HG03097 (cell line): ENCODE results near the gene A4GALT.

Experiments used
- ATAC-seq: cut with Tn5 transposase; IDR thresholded peaks from one replicate; pipeline ENCODE4 v1.9.1; 2021; ENCODE audit not compliant: unreplicated experiment, low FRiP score

The A4GALT gene

DNA sequence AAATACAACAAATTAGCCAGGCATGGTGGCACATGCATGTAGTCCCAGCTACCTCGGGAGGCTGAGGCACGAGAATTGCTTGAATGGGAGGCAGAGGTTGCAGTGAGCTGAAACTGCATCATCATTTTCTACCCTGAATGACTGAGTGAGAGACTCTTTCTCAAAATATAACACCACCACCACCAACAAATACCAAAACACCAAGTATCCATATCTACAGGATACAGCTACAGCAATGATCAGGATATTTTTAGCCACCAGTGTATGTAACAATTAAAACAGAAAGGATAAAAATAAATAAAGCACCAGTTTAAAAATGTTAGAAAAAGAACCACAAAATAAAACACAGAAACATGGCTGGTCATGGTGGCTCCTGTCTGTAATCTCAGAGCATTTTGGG, 13.2 kb downstream of the A4GALT start:
- ATAC-seq: no peak

GRCh38 chr22:42704896-42705295, 15.8 kb downstream of the A4GALT start:
- ATAC-seq: no peak

GRCh38 chr22:42702675-42703074, 18.0 kb downstream of the A4GALT start:
- no peak for ATAC-seq

DNA sequence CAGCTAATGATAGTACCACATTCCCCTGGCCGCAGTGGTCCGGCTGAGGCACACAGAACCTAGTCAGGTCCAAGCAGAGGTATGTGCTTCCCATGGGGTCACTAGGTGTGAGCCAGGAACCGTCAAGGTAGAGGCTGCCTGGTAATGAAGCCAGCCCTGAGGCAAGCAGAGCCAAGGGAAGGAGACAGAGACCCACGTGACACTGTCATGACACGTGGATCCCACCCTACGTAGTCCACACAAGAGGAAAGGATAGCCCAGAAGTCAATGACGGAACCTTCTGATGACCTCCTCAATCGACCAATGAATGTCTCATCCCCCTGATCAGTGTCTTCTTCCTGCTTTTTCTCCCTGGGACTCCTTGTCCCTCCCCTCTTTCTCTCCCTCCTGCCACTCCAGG, 19.0 kb downstream of the A4GALT start:
- ATAC-seq: no peak

DNA sequence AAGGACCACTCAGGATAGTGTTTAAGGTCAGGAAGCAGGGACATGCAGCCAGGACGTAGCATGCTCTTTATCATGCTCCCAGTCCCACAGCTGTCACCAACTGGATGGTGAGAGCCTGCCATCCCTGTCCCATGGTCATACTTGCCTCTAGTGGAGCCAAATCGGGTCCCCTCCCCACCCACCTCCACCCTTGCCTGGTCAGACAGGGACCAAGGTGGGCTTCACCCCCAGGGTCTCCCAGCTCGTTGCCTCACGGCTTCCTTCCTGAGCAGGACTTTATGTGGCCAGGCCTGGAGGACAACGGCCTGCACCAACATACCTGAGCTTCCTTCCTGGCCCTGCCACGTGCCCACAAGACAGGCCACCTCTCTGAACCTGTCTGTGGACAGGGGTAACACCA, 19.8 kb downstream of the A4GALT start:
- ATAC-seq: no peak

GRCh38 chr22:42700355-42700754, 20.3 kb downstream of the A4GALT start:
- ATAC-seq: no peak

DNA sequence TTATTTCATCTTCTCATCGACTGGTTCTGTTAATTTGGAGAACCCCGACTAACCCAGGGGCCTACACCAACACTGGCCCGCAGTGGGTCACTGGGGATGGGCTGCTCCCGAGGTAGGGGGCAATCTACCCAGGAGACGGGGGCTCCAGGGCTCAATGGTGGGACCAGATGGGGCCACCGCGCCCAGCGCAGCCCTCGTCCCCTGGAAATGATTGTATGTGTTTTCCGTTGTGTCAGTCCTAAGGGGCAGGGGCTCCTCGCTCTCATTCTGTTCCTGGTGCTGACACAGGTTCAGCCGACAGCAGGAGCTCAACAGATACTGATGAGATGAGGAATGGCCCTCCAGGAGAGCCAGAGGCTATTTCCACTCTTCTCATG, 20.7 kb downstream of the A4GALT start:
- no peak for ATAC-seq

DNA sequence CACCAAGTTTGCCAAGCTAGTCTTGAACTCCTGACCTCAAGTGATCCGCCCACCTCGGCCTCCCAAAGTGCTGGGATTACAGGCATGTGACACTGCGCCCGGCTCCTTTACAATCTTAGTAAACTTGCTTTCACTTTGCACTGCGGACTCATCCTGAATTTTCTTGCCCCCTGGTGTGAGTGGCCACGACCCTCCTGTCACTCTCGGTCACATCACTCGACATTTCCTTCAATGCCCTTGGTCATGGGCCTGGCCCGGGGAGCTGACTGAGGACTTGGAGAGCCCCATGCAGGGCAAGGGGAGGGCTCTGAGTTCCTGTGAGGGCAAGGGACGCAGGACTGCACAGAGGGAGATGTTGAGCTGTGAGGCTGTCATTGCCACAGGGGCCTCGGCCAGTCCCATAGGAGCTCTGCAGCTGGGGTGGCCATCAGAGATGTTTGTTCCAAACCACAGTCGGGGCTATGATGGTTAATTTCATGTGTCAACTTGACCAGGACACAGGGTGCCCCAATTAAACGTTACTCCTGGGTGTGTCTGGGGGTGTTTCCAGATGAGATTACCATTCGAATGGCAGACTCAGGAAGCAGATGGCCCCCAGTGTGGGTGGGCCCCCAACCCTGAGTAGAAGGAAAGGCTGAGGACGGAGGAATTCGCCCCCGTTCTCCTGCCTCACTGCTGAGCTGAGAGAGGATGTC, 21.2 kb downstream of the A4GALT start:
- no peak for ATAC-seq

DNA sequence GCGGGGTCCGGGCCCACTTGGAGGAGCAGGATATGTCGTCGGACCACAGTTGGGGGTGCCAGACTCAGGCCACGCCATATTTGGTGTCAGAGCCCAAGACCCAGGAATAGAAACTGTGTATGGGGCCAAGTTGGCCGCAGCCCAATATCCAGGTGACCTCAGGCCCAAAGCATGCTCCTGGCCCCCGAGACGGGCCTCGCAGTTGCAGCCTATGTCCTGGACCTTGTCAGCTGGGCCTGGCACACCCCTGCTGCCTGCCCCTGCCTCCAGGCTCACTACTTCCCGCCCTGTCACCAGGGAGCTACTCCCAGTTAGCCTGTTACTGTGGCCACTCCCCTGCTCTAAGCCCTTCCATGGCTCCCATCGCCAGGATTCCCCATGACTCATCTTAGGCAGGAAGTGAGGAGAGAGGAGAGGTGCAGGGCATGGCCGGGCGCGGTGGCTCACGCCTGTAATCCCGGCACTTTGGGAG, 23.1 kb downstream of the A4GALT start:
- ATAC-seq: no peak

GRCh38 chr22:42696331-42696967, 24.2 kb downstream of the A4GALT start:
- no peak for ATAC-seq

GRCh38 chr22:42695294-42695693, 25.4 kb downstream of the A4GALT start:
- ATAC-seq: no peak

DNA sequence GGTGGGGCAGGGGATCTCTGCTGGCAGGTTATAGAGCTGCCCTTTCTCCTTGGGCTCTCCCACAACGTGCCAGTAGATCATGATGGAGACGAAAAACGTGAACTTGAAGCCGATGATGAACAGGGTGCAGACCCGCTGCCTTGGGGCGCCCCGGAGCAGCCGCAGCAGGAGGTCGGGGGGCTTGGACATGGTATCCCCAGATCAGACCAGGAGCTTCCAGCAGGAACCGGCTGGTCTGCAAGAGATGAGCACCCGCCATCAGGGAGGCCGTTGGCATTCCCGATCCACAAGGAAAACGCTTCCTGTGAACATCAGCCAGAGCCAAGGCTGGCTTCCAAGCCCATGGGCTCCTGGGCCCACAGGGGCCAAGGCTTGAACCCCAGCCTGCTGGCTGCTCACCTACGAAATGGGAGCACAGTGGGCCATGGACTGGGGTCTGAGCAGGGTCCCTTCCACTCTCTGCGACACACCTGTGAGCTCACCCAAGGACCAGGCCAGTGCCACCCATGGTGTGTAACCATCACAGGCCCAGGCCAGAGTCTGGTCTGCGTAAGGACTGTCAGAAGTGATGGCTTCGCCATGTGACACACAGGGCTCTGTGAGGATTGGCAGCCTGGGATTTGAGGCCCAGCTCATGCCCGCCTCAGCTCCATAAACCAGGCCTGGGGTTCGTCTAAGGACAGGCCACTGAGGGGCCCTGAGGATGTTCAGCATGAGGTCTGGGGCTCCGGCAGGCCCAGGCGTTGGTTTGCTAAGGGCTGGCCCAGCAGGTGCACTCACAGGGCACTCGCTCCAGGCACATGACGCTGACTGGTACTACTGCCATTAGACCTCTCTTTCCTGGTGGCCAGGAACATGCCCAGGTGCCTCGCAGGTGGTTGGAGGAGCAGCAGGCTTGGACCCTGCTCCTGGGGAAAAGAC, 26.6 kb downstream of the A4GALT start:
- ATAC-seq: no peak

GRCh38 chr22:42693055-42693762, 27.5 kb downstream of the A4GALT start:
- no peak for ATAC-seq

- no peak for ATAC-seq
Observed at GRCh38 chr22:42692239-42693054, 28.2 kb downstream of the A4GALT start.

GRCh38 chr22:42691440-42691839, 29.2 kb downstream of the A4GALT start:
- ATAC-seq: no peak

GRCh38 chr22:42688241-42689211, 32.1 kb downstream of the A4GALT start:
- ATAC-seq: no peak

DNA sequence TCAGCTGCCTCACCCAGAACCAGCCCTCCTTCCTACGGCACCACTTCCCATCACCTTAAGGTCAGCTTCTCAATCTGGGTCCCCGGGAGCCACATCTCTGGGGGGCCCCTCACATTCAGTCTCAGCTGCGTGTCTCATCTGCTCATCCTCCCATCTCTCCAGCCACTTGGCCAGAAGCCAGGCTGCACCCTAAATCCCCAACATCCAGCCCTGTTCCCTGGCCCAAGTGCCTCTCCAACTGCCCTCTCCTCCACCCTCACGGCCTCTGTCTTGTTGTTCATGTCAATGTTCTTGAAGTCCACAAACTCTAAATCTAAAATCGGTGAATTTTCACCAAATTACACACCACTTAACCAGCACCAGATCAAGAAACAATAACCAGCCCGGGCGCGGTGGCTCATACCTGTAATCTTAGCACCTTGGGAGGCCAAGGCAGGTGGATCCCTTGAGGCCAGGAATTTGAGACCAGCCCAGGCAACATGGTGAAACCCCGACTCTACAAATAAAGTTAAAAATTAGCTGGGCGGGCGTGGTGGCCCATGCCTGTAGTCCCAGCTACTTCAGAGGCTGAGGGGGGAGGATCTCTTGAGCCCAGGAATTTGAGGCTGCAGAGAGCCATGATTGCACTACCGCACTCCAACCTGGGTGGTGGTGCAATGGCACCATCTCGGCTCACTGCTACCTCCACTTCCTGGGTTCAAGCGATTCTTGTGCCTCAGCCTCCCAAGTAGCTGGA, 33.7 kb downstream of the A4GALT start:
- ATAC-seq: no peak
